Right lobe of liver (tissue), 6 donors: ENCODE results near the gene MYBPC3. TPM values are rescaled to one million over a fixed set of nuclear protein-coding genes. Genes with fewer than 3 reads are reported as not detected.

Source experiments
- ATAC-seq, 4 donors: fragments of 200-7000 bp; cut with Tn5 transposase; one replicate each; pipeline ENCODE4 v1.9.1; 2020; ENCODE audit warnings: mild to moderate bottlenecking in 4 of 4, moderate library complexity in 4 of 4
- DNase-seq, 3 donors: peaks; one replicate each; pipeline ENCODE4 v3.0.0-alpha.2; 2020
- H3K27ac ChIP-seq, 3 donors: fragments of 200-600 bp; one replicate each; pipeline ENCODE4 v1.8.0; 2022
- H3K27me3 ChIP-seq, 2 donors: fragments of 200-600 bp; one replicate each; pipeline ENCODE4 v1.8.0; 2022
- H3K36me3 ChIP-seq, 4 donors: fragments of 200-600 bp; sonication (generic) in 1 of 4; one replicate each; pipeline versions ENCODE4 v1.5.1 to v1.8.0; 2017 to 2022; ENCODE audit warnings: control low read depth in 1 of 4
- H3K4me1 ChIP-seq, 4 donors: fragments of 200-600 bp; sonication (generic) in 1 of 4; one replicate each; pipeline versions ENCODE4 v1.5.1 to v1.8.0; 2017 to 2022; ENCODE audit warnings: control low read depth in 1 of 4
- H3K4me3 ChIP-seq, 3 donors: fragments of 200-600 bp; one replicate each; pipeline ENCODE4 v1.8.0; 2022
- H3K9me3 ChIP-seq, 4 donors: fragments of 200-600 bp; sonication (generic) in 1 of 4; one replicate each; pipeline versions ENCODE4 v1.5.1 to v1.8.0; 2017 to 2022; ENCODE audit warnings: control low read depth in 1 of 4
- CTCF ChIP-seq, 4 donors: fragments of 200-600 bp in 3 of 4; fragments of 450-650 bp in 1 of 4; IDR thresholded peaks; one replicate each; pipeline versions ENCODE4 v1.5.1 to v1.8.0; 2016 to 2022; ENCODE audit warnings: antibody characterized with exemption in 4 of 4, mild to moderate bottlenecking in 2 of 4
- POLR2A ChIP-seq: fragments of 450-650 bp; IDR thresholded peaks from one replicate; pipeline ENCODE4 v1.6.1; 2017; ENCODE audit warnings: antibody characterized with exemption, mild to moderate bottlenecking
- WGBS: methylation state at CpG from one replicate; pipeline ENCODE4 v1.1.6; 2018; ENCODE audit warnings: low coverage, low lambda C conversion rate; ENCODE audit not compliant: insufficient coverage; ENCODE audit errors: missing lambda C conversion rate; 5-methylcytosine and 5-hydroxymethylcytosine counted together
- intact Hi-C, 2 donors: fragments of 100-400 bp; cut with DNase I; formaldehyde crosslinking; loops; one replicate each; pipeline versions ENCODE4 v1.11.2 to v1.14.1; 2022
- total RNA-seq, 6 experiments: library from RNA; depleted of rRNA in 2 of 6; stranded (reverse); fragments of >200 nt in 2 of 6; fragmentation: NEBNext Ultra II Directional in 3 of 6; extraction: Animal tissue kit (Norgen Biotek cat#: 25700) in 3 of 6; gene quantifications; one replicate each; pipeline versions ENCODE4 v1.1.0 to v1.2.4, GENCODE V29; 2016 to 2023
- donor health status: DM: no; HTN: yes; CAD: no.
- donor health status: DM: no; HTN: no; CAD: no.
- donor health status: DM: no; HTN: no; CAD: no.
- donor health status: DM: no; HTN: yes; CAD: no.
- donor health status: DM: no; HTN: yes; CAD: no.

Gene MYBPC3
- total RNA-seq, 6 experiments from 2014 or later, result 0.04 to 0.24 (median 0.13) TPM; not detected in 1

- Histone ChIP-seq H3K27me3 (no peaks in the 10 kb centered on the region), H3K36me3 (no peaks in the 10 kb centered on the region), H3K9me3 (no peaks in the 10 kb centered on the region), H3K4me3 (no peak overlapping the region), H3K27ac (no peak overlapping the region), H3K4me1 (no peaks in the 10 kb centered on the region)
- WGBS, result 57% methylated on average over 7 of the region's 24 CpGs
- intact Hi-C loops, result loop anchor here (10.0 kb wide), 2 partner anchors 73 to 453 kb away; partner anchors contain the start of gene MADD (in 1 of the 2)
- ATAC-seq (no peak), DNase-seq (peak in 1 of 3 donors; percentile 45)
- no peak for TF ChIP-seq CTCF (IDR thresholded peaks at IDR 0.05)
- no peak for TF ChIP-seq POLR2A
These were observed 4.2 kb downstream of the MYBPC3 start for GRCh38 chr11:47348131-47348802.

DNA sequence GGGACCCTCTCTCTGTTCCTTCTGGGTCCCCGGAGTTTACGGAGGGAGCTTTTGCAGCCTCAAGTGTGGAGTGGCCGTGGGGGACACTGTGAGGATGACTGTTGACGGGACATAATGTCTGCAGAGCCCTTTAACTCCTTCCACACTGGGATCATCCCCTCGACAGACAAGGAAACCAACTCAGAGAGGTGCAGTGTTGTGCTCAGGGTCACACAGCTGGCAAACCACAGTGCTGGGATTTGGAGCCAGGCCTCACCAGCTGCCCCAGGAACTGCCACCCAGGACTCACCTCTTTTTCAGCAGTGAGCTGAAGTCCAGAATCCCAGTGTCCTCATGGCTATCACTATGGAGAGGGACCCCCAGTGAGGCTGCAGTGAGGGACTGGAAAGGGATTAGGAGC, 5.4 kb downstream of the MYBPC3 start:
- intact Hi-C loops, result loop anchor here (10.0 kb wide), 2 partner anchors 72 to 452 kb away; partner anchors contain the start of gene MADD (in 1 of the 2)
- H3K36me3 ChIP-seq, result no peaks in the 10 kb centered on the region
- ATAC-seq (no peak), DNase-seq (no peak)
- no peaks in the 10 kb centered on the region for H3K27me3 ChIP-seq
- H3K4me1 ChIP-seq, result no peaks in the 10 kb centered on the region
- H3K27ac ChIP-seq, result no peak overlapping the region
- H3K4me3 ChIP-seq, result no peak overlapping the region
- no peaks in the 10 kb centered on the region for H3K9me3 ChIP-seq
- WGBS, result no CpG with 5 or more reads among the region's 5 CpGs
- TF ChIP-seq CTCF (IDR thresholded peaks at IDR 0.05) (no peak), POLR2A (no peak)

GRCh38 chr11:47345890-47346563, 6.5 kb downstream of the MYBPC3 start:
- no peak for TF ChIP-seq POLR2A
- TF ChIP-seq CTCF (IDR thresholded peaks at IDR 0.05), result no peak
- Histone ChIP-seq H3K27ac (no peak overlapping the region), H3K27me3 (no peaks in the 10 kb centered on the region), H3K4me3 (no peak overlapping the region), H3K4me1 (no peaks in the 10 kb centered on the region), H3K36me3 (no peaks in the 10 kb centered on the region), H3K9me3 (no peaks in the 10 kb centered on the region)
- intact Hi-C loops, result loop anchor here (10.0 kb wide), 2 partner anchors 71 to 451 kb away; partner anchors contain the start of gene MADD (in 1 of the 2)
- DNase-seq (peak in 1 of 3 donors; percentile 37), ATAC-seq (no peak)
- 87% methylated on average over 12 of the region's 18 CpGs for WGBS

DNA sequence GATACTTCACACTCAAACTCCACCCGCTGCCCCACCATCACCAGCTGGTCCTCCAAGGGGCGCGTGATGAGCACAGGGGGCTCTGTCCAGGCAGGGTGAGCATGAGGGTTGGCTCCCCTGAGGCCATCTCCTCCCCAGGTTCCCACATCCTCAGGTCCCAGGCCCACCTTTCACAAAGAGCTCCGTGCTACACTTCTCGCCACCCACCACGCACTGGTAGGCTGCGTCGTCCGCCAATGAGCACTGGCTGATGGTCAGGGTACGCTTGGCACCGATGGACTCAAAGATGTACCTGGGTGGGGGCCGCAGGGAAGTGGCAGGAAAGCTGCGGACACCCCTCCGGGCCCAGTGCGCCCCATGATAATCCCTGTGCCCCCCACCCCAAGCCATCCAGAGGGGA, 9.6 kb downstream of the MYBPC3 start:
- no peak for TF ChIP-seq CTCF (IDR thresholded peaks at IDR 0.05)
- TF ChIP-seq POLR2A, result no peak
- Histone ChIP-seq H3K27ac (no peak overlapping the region), H3K27me3 (no peaks in the 10 kb centered on the region), H3K4me1 (no peaks in the 10 kb centered on the region), H3K36me3 (no peaks in the 10 kb centered on the region), H3K4me3 (no peak overlapping the region), H3K9me3 (no peaks in the 10 kb centered on the region)
- peak in 2 of 3 donors; percentile 35 to 46 for DNase-seq
- 100% methylated on average over 1 of the region's 15 CpGs for WGBS
- intact Hi-C loops, result loop anchor here (10.0 kb wide), 2 partner anchors 68 to 448 kb away; partner anchors contain the start of gene MADD (in 1 of the 2)
- ATAC-seq, result no peak
